ENCODE results near the gene EXOC6B.

EXOC6B gene

DNA sequence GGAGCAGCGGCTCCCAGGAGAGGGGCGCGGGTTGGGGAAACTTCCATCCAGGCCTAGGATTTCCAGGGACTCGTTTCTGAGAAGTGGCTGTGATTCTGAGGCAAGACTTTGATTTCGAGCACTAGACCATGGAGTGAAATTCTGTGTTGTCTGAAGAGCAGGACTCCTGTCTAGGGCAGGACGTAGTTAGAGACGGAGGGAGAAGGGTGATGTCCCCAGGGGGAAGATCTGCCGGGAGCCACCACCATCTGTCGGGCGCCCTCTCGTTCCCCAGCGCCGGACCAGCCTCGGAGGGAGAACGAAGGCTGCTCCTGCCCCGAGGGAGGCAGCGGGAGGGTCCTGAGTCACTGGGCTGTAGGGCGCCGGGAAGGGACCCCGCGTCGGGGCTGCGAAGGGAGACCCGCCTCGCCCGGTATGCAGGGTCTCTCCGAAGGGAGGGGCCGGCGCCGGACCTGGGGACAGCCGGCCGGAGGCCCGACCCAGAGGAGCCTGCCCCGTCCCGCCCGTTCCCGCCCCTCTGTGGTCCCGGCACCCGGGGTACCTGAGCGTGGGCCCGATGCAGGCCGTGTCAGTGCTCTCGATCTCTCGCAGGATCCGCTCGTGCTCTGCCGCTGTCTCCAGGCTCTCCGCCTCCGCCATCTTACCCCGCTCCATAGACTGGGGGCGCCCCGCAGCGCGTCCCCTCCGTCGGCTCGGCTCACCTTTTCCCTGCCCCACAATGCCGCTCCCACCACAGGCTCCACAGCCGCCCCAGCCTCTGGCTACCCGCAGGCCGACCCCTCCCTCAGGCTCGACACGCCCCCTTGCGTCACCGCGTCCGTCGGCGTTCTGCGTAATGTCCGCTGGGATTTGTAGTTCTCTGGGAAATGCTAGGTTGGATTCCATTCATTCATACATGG lies at the start of gene EXOC6B:
Gene EXOC6B, minus strand, starts transcription at position 777 of the 899 bp plus-strand sequence.
- peak; percentile 98 for DNase-seq (ENCODE audit: low read depth, low spot score)

DNA sequence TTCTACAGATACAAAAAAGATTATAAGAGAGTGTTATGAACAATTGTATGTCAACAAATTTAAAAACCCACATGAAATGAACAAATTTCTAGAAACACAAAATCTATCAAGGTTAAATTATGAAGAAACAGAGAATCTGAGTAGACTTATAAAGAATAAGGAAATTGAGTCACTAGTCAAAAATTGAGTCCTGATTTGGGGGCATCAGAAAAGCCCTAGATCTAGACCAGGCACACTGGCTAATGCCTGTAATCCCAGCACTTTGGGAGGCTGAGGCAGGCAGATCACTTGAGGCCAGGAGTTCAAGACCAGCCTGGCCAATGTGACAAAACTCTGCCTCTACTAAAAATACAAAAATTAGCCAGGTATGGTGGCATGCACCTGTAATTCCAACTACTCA lies 46.0 kb upstream of the EXOC6B start:
- DNase-seq (ENCODE audit: low read depth, low spot score): no peak

DNA sequence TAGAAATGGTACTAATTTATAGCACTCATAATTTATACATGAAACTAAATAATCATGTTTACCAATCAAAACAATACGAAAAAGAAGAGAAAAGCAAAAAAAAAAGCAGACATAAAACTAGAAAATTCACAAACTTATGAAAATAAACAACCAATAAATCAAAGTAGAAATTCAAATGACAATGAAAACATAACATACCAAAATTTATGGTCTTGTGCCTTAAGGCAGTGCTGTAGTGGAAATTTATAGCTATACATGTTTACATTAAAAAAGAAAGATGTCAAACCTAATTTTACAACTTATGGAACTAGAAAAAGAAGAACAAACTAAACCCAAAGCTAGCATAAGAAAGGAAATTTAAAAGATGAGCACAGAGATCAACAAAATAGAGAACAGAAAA lies 45.2 kb upstream of the EXOC6B start:
- no peak for DNase-seq (ENCODE audit: low read depth, low spot score)

DNA sequence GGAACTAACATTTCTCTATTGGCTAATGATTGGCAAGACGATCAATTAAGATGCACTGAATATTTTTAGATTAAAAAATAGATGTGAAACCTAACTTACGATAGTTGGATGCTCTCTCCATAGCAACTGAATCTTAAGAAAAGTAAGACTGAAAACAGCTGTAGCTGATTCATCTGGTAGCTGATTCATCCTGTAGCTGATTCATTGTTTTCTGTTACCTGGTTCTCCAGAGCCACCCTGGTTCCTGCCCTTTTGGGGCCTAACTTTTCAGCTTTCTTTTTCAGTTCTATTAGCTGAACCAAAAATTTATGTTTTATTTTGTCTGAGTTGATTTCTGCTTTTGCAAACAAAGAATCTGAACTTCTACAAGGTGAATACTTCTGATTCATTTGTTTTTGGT lies 38.7 kb upstream of the EXOC6B start:
- DNase-seq (ENCODE audit: low read depth, low spot score): peak; percentile 39

DNA sequence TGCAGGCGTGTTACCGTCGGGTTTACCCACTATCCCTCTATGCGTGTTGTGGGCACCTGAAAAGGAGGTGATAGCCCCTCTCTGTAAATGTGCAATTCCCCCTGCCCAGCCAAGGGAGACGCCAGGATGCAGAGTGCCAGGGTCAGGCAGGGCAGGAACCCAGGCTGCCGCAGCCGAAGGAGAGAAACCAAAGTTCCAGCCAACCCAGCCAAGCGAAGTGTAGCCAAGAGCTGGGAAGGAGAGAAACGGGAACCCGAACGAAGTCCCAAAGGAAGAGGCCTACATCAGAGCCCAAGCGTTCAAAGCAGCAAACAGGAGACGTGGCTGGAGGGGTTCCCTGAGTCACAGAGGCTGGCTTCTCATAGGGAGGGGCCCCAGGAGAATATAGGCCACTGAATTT lies 37.2 kb upstream of the EXOC6B start:
- DNase-seq (ENCODE audit: low read depth, low spot score): no peak

DNA sequence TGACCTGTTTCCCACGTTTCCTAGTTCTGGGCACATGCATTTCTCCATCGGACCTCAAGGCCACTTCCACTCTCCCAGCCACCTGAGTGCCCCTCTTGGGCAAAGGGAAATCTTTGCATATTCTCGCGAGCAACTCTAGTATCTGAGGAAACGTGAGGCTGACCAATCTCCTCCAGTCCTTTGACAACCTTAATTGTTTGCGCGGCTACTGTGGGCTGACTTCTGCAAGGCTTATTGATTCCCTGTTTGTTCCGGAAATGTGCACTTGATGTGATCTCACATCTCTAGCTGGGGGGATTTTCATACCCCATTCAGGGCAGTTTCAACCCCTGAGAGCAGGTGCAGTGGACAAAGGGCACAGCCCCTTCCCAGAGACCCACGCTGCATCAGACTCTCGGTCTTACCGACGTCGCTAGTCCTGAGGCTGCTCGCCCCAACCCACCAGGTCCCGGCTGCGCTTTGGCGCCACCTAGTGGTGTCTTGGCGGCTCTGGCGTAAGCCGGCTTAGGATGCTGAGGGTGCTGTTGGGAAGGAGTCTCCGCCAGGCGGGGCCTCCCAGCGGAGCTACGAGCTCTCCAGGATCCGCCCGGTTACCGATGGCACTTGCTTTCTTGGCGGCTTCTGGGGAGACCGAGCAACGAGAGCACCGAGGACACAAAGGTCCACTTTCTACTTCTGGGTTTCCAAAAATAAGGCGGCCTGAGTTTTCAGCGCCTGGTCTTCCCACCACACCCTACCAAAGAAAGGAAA lies 36.6 kb upstream of the EXOC6B start:
- peak; percentile 97 for DNase-seq (ENCODE audit: low read depth, low spot score)

DNA sequence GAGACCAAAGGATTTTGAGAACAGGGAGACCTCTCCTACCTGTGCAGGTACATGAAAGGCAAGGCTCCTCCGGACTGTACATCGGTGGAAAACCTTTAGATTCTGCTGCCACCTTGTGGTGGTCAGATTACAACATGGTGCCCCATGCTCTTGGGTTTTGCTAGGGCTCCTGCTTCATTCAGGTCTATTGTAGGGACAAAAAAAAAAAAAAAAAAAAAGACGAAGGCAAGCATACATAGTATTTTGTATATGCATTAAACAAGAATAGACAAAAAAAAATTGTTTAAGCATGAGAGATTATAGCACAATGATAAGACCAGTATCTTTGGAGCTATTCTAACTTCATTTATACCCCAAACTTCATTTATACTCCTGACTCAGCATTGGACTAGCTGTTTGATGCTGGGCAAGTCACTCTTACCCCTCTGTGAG lies 34.0 kb upstream of the EXOC6B start:
- peak; percentile 81 for DNase-seq (ENCODE audit: low read depth, low spot score)

DNA sequence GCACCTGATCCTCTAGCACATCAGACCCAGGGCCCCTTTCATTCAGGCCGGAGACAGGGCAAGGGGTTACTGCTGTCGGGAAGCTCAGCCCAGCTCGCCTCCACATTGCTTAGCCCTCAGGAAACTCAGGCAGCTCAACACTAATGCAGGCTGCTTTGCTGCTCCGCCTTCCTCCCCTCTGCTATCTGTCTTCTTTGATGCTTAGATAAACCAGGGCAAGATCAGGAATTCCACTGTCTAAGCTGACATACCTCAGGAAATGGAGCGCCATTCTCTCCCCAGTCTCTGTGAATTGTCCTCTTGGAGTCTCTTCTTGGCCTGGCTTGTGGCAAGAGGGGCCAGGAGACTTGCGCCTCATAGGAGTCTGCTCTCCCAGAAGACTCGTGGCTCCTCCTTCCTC lies 25.5 kb upstream of the EXOC6B start:
- DNase-seq (ENCODE audit: low read depth, low spot score): no peak

DNA sequence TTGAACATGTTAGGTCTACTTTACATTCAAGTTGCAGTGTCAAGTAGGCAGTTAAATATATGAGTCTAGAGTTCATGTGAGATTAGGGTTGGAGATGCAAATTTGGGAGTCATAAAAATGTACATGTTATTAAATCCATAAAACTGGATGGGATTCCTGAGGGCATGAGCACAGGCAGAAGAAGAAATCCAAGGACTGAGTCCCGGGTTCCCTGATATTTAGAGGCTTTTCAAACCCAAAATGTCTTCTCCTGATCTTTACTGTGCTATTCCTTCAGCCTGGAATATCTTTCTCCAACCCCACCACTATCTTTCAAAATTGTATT lies 23.3 kb upstream of the EXOC6B start:
- no peak for DNase-seq (ENCODE audit: low read depth, low spot score)

DNA sequence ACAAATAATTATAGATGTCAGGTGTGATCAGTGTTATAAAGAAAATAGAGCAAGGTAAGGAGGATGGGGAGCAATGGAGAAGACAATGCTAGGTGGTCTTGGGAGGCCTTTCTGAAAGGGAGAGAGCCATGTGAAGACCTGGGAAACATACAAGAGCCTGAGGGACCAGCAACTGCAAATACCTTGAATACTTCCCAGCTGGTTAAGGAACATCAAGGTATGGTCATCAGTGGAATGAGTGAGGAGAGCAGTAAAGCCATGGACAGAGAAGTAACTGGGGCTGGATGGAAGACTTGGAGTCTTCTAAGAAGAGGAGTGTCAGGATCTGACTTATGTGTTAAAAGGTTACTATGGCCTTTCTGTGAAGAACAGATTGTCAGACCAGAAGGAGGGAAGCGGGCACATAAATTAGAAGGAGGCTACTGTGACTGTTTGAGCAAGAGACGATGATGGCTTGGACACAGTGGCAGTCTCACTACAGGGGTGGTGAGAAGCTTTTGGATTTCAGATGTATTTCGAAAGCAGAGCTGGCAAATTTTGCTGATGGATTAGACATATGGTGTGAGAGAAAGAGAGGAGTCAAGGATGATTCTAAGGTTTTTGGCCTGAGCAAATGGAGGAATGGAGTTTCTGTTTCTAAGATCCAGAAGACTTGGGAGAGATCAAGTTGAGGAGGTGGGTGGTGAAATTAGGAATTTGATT lies 22.8 kb upstream of the EXOC6B start:
- no peak for DNase-seq (ENCODE audit: low read depth, low spot score)

DNA sequence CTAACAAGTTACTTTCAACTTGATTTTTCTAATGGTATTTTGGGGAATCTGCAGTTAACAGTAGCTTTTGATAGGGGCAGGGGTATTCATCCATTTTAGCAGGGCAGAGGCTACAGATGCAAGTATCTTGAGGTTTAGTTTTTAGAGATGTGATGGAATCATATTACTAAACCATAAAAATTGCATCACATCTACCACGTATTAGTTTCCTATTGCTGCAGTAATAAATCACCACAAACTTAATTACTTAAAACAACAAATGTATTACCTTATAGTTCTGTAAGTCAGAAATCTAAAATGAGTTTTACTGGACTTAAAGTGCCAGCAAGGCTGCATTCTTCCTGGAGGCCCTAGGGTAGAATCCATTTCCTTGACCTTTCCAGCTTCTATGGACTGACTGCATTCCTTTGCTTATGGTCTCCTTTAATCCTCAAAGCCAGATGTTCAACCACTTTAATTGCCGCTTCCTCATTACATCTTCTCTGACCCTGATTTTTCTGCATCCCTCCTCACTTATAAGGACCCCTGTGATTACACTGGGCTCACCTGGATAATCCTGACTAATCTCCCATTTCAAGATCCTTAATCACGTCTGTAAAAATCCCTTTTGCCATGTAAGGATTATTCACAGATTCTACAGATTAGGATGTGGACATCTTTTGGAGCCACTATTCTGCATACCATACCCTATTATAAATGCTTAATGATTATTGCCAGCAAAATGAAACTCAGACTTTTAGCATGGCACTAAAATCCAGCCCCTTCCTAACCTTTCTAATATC lies 21.9 kb upstream of the EXOC6B start:
- no peak for DNase-seq (ENCODE audit: low read depth, low spot score)

DNA sequence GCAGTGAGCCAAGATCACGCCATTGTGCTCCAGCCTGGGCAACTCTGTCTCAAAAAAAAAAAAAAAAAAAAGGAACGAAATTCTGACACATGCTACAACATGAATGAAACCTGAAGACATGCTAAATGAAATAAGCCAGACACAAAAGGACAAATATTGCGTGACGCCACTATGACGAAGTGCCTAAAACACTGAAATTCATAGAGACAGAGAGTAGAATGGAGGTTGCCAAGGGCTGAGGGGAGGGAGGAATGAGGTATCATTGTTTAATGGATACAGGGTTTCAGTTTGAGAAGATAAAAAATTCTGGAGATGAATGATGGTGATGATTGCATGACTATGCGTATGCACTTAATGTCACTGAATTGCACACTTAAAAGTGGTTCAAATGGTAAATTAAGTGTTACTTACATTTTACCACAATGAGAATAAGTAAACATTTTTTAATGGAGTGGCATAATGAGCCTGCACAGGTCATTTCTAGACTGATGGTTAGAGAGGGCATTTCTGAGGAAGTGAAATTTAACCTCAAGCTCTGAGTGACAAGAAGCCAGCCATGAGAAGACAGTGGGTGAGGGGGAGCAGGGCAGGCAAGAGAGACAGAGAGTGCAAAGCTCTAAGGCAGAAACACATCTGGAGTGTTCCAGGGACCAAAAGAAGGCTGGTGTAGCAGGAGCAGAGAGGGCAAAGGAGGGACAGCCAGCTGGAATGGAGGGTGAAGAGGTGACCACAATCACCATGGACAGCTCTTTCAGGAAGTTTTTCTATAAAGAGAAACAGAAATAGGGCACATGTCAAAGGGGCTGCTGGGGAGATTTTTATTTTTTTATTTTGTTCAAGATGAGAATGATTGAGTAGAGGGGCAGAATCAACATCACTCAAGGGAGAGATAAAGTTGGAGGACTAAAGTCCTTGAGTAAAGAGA lies 20.6 kb upstream of the EXOC6B start:
- DNase-seq (ENCODE audit: low read depth, low spot score): no peak

DNA sequence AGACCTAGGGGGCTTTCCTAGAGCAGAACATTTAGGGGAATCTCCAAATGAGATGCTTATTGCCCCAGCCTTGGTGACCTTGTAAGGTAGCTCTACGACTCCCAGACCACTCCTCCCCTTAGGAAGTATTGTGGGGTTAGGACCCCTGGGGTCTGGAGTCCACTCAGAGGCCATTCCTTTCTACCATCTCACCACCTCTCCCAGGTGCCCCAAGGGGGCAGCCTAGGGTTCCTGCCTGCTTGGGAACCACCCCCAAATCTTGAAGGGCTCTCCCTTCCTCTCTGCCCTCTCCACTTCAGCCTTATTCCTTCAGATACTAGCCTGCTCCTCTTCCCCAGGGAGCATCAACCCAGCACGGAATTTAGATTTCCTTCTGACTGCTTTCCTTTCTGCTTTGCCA lies 17.5 kb upstream of the EXOC6B start:
- no peak for DNase-seq (ENCODE audit: low read depth, low spot score)

DNA sequence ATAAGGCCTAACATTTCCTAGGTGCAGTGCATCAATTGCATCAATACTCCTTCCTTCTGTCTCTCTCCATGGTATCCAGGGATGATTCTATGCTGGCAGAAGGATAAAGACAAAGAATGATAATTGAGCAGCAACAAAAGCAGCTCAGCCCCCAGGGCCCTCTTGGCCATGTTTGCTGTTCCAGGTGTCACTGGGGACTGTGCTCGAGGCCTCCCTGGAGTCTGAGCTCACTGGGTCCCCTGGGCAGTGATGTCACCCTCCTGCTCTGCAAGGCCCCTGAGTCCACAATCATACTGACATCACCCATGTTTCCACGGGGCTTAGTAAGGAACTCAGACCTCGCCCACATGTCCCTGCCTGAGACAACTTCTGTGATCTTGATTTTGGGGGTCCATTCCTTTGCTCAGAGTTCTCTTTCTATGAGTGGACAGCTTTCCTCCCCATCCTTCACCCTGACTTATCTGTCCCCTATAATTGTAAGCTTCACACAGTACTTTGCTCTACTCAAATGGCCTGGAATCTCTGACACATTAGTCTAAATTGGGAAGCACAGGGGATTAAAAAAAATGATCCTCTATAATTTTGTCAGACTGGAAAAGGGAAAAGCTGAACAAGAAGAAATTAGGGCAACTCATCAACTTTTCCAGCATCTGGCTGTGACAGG lies 15.8 kb upstream of the EXOC6B start:
- no peak for DNase-seq (ENCODE audit: low read depth, low spot score)

DNA sequence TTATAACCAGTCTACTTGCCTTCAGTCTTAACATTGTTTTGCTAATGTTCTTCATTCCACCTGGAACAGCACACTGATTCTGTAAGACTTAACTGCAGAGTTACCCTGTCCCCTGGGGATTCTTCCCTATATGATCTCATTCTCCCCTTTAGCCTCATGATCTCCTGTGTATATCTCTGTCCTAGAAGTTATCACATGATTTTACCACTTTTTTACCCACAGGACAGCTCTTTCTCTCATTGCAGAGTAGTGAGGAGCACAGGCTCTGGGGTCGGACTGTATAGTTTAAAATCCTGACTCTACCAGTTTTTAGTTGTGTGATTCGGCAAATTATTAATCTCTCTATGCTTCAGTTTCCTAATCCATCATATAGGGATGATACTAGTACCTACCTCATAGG lies 14.2 kb upstream of the EXOC6B start:
- DNase-seq (ENCODE audit: low read depth, low spot score): no peak

DNA sequence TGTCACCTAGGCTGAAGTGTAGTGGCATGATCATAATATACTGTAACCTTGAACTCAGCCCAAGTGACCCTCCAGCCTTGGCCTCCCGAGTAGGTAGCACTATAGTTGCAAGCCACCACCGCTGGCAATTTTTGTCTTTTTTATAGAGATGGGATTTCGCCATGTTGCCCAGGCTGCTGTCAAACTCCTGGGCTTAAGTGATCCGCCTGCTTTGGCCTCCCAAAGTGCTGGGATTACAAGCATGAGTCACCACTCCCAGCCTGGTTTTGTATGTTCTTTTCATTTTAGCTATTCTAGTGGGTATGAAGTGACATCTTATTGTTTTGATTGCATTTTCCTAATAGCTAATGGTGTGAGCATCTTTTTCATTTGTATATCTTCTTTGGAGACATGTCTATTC lies 11.3 kb upstream of the EXOC6B start:
- peak; percentile 29 for DNase-seq (ENCODE audit: low read depth, low spot score)

DNA sequence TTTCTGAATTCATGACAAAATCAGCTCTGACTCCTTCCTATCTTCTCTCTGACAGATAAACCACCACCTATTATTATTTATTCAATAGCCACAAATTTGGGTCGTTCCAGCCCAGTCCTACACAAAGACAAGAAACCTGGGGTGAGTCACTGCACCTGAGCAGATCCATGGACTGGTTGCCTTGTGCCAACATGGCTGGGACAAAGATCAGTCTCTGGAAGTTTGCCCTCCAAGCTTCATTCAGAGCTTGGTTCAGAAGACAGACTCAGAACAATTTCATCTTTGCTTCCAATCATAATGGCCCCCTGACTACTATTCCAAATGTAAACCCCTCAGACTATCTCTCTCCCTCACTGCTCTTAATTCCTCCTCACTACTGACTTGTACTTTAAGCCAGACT lies 9.6 kb upstream of the EXOC6B start:
- DNase-seq (ENCODE audit: low read depth, low spot score): no peak

DNA sequence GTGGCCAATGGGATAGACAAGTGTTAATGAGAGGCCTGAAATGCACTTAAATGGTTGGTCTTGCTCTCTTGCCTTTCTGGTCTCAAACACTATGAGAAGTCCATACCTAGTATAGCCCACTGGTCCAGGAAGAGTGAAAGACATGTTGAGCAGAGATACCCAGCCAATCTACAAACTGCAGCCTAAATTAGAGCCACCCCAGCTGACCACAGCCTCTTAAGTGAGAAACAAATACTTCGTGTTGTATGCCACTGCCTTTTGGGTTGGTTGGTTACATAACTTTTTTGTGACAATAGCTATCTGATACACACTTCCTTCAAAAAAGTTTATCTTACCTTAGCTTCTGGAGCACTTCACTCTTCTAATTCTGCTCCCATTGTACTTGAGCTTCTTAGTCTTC lies 8.8 kb upstream of the EXOC6B start:
- DNase-seq (ENCODE audit: low read depth, low spot score): no peak

DNA sequence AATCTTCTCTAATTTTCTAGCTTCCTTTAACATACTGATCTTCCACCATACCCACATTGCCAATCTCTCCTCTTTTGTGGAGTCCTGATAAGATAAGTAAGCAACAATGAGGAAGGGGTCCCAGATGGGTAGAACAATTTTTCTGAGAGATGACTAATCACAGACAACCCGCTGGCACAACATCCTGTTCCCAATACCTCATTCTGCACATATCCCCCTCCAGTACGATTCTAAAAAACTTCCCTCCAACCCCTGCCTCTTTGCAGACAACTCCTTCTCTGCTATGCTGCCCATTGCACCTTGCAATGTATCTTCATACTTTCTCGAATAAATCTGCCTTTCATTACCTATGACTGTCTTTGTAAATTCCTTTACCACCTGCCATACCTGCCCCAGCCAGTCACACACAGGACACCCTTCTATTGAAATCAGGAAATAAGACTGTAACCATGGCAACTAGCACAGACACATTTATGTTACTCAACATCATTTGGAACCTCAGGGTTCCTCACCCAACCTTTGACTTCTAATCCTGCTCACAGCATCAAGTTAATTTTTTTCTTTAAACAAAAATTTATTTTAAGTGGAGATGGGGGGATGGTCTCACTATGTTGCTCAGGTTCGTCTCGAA lies 7.4 kb upstream of the EXOC6B start:
- DNase-seq (ENCODE audit: low read depth, low spot score): no peak

DNA sequence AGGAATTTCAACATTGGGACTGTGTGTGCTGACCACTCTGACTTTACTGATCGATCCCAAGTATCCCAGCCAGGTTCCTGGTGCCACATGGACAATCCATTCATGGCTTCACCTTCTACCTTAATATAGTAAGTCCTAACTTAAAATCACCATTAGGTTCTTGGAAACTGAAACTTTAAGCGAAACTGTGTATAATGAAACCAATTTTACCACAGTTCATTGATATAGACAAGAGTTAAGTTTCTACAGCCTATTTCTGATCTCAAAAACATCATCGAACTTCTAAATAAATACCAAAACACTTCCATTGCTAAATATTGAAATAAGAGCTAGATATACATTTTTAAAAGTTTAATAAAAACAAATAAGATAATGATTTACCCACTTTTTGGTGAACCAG lies 4.4 kb upstream of the EXOC6B start:
- DNase-seq (ENCODE audit: low read depth, low spot score): no peak
